Stomach smooth muscle (tissue), 2 donors: ENCODE data around the gene RPA4.
"Not testable (repeated sequence)": the region's sequence is repeated elsewhere in the genome, so short reads cannot be mapped to it uniquely, and the experiment has no call there.

Source experiments
- H3K27ac ChIP-seq: one replicate; pipeline ENCODE4 v1.7.0; 2013; ENCODE audit warnings: mild to moderate bottlenecking, low read length, inconsistent platforms
- H3K27me3 ChIP-seq, 2 donors: one replicate each; pipeline ENCODE4 v1.7.0; 2013; ENCODE audit warnings: low read length in 2 of 2; ENCODE audit not compliant: insufficient read depth in 2 of 2, control insufficient read depth in 1 of 2
- H3K36me3 ChIP-seq, 2 donors: one replicate each; pipeline ENCODE4 v1.7.0; 2013; ENCODE audit warnings: low read length in 2 of 2; ENCODE audit not compliant: control insufficient read depth in 2 of 2, insufficient read depth in 2 of 2
- H3K4me1 ChIP-seq: one replicate; pipeline ENCODE4 v1.7.0; 2013; ENCODE audit warnings: low read length; ENCODE audit not compliant: control insufficient read depth, insufficient read depth
- H3K4me3 ChIP-seq, 2 donors: one replicate each; pipeline ENCODE4 v1.7.0; 2013; ENCODE audit warnings: low read length in 2 of 2
- H3K9ac ChIP-seq, 2 donors: one replicate each; pipeline ENCODE4 v1.7.0; 2013; ENCODE audit warnings: low read length in 2 of 2, mild to moderate bottlenecking in 1 of 2
- H3K9me3 ChIP-seq, 2 donors: one replicate each; pipeline ENCODE4 v1.7.0; 2013; ENCODE audit warnings: low read length in 2 of 2; ENCODE audit not compliant: control insufficient read depth in 2 of 2
- donor health status: healthy.
- donor health status: Pancreatic carcinoma.

RPA4 gene, protein sequence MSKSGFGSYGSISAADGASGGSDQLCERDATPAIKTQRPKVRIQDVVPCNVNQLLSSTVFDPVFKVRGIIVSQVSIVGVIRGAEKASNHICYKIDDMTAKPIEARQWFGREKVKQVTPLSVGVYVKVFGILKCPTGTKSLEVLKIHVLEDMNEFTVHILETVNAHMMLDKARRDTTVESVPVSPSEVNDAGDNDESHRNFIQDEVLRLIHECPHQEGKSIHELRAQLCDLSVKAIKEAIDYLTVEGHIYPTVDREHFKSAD

DNA sequence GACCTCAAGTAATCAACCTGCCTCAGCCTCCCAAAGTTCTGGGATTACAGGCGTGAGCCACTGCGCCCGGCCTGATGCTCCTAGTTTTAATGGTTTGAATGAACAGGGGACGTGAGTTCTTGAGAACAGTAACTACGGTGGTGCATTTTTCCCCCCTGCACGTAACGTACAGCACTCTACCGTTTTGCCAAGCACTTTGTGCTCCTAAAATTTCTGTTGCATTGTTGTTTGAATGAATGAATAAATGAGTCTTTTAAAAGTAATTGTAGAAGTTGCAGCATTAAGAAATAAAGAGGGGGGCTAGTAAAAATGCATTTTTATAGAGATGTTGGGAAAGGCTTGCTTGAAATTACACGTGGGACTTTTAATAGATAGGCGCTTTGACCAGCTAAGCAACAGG lies at the start of gene RPA4:
TSS of gene RPA4 (plus strand) at position 301 of the 400 bp plus-strand sequence. CDS start 403 bp downstream, outside the sequence.
- Histone ChIP-seq H3K4me1 (no peaks in the 10 kb centered on the region), H3K4me3 (no peak within 1 kb of the TSS), H3K36me3 (peaks cover 0 to 3% of the 10 kb centered on the region in 2 donors), H3K9me3 (no peaks in the 10 kb centered on the region), H3K27me3 (no peaks in the 10 kb centered on the region), H3K9ac (no peak within 1 kb of the TSS), H3K27ac (no peak within 1 kb of the TSS)

DNA sequence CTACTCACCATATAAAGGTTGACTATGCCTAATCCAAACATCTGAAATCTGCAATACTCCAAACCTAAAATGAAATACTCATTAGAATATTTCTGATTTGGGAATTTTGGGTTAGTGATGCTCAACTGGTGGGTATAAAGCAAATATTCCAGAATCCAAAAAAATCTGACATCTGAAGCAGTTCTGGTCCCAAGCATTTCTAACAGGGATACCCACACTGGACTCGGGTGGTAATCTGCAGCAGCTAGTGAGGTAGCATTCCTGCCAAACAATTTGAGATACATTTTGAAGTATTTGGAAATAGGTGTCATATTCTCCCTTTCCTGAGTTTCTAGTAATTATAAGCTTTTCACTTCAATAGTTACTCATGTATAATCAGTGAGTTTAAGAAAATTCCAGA lies 49.6 kb upstream of the RPA4 start:
- Histone ChIP-seq H3K9ac (no peak overlapping the region), H3K27ac (no peak overlapping the region), H3K9me3 (no peaks in the 10 kb centered on the region), H3K36me3 (no peaks in the 10 kb centered on the region), H3K4me1 (no peaks in the 10 kb centered on the region), H3K27me3 (no peaks in the 10 kb centered on the region), H3K4me3 (no peak overlapping the region)

DNA sequence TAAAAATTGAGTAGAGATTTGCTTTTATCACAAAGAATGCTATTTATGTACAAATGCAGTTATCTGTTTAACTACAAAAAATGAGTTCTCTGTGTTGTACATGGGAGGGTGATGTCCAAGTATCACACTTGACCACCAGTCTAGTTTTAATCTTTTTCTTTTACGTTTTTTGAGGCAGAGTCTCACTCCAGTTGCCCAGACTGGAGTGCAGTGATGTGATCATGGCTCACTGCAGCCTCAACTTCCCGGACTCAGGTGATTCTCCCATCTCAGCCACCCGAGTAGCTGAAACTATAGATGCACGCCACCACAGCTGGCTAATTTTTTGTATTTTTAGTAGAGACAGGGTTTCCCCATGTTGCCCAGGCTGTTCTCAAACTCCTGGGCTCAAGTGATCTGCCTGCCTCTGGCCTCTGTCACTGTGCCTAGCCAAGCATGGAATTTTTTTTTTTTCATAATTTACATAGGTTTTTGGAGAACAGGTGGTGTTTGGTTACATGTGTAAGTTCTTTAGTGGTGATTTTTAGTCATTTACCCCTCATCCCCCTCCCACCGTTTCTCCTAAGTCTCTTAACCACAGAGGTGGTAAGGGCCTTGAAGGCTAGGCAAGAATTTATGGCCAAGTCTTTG lies 47.9 kb upstream of the RPA4 start:
- Histone ChIP-seq H3K9me3 (no peaks in the 10 kb centered on the region), H3K9ac (no peak overlapping the region), H3K36me3 (no peaks in the 10 kb centered on the region), H3K4me3 (no peak overlapping the region), H3K4me1 (no peaks in the 10 kb centered on the region), H3K27ac (no peak overlapping the region), H3K27me3 (no peaks in the 10 kb centered on the region)

DNA sequence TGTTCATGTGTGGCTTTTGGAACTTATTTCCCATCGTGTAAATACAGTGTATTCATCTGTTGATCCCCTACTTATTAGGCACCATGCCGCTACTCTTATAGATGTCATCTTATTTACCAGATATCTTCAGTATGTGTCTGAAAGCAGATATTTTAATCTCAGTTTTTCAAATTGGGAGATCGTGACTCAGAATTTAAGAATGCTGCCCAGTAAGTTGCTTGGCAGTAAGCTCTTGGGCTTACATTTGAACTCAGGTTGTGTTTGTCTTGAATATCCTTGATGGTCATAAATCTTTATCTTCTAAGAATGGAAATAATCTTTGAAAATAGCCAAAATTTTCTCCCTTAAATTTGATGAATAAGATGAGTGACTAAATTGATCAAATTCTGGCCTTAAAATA lies 45.9 kb upstream of the RPA4 start:
- H3K4me1 ChIP-seq = no peaks in the 10 kb centered on the region
- H3K27me3 ChIP-seq = no peaks in the 10 kb centered on the region
- no peaks in the 10 kb centered on the region for H3K36me3 ChIP-seq
- H3K27ac ChIP-seq = no peak overlapping the region
- no peak overlapping the region for H3K9ac ChIP-seq
- no peaks in the 10 kb centered on the region for H3K9me3 ChIP-seq
- no peak overlapping the region for H3K4me3 ChIP-seq

DNA sequence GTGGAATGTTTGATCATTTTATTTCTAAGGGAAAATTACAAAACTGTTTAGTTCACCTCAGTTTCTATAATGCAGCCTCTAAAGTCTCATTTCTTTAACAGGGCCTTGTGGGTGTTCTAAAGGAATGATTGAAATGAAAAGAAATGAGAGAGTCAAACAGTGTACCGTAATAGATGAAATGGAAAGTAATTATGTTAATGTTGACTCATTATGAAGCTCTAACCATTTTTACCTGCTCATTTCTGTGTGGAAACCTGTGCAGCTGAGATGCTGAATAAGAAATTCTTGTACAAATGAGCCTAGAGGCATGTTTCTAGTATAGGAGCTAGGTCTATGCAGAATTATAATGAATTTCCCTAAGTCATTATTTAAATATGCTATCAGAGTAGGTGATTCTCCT lies 45.2 kb upstream of the RPA4 start:
- H3K27me3 ChIP-seq = no peaks in the 10 kb centered on the region

DNA sequence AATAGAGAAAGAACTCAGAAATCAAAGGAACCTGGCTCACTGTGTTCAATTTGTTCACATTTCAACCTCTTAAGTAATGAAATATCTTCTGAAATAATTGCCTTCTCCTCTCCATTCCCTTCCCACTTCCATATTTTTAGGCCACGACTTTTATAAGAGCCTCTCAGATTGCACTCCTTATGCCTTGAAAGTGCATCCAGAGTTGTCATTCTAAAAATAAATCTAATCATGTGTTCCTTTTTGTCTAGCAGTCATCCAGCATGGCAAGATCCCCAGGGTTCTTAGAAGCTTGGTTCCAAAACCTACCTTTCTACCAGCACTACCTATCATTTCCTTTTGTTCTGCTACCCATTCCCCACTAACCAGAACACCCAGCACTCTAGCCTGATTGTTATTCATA lies 42.4 kb upstream of the RPA4 start:
- no peaks in the 10 kb centered on the region for H3K9me3 ChIP-seq
- no peaks in the 10 kb centered on the region for H3K27me3 ChIP-seq
- H3K4me3 ChIP-seq = no peak overlapping the region
- H3K4me1 ChIP-seq = no peaks in the 10 kb centered on the region
- H3K36me3 ChIP-seq = no peaks in the 10 kb centered on the region
- no peak overlapping the region for H3K9ac ChIP-seq
- no peak overlapping the region for H3K27ac ChIP-seq

More for the DNA sequence above, 45.2 kb upstream of the RPA4 start:
- Histone ChIP-seq H3K4me3 (no peak overlapping the region), H3K9ac (no peak overlapping the region), H3K36me3 (no peaks in the 10 kb centered on the region), H3K27ac (no peak overlapping the region), H3K9me3 (no peaks in the 10 kb centered on the region), H3K4me1 (no peaks in the 10 kb centered on the region)

DNA sequence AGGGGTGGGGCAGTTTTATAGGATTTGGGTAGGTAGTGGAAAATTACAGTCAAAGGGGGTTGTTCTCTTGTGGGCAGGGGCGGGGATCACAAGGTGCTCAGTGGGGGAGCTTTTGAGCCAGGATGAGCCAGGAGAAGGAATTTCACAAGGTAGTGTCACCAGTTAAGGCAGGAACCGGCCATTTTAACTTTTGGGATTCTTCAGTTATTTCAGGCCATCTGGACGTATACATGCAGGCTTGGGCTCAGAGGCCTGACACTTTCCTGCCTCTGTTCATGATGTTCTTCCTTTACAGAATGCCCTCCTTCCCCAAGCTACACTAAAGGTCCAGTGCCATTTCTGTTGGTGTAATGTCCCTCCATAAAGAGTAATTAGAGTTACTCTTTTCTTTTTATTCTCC lies 41.8 kb upstream of the RPA4 start:
- not testable (repeated sequence) for H3K36me3 ChIP-seq, H3K4me1 ChIP-seq, H3K27me3 ChIP-seq, H3K9ac ChIP-seq, H3K9me3 ChIP-seq, H3K4me3 ChIP-seq, H3K27ac ChIP-seq

DNA sequence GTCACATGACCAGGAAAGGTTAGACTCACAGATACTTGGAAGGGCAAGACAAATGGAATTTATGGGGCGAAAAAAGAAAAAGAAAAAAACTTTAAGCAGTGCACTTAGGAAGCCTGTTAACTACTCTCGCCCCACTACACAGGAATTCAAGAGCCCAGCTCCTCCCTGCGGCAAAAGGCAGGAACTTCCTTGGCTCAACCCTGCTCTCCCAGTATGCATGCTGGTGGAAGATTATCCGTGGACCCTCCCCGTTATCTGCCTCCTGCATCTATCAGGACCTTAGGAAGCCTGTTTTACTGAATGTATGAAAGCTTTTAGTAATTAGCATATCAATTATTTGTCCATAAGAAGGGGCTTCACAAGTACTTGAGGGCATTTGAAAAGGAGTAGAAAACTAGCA lies 40.1 kb upstream of the RPA4 start:
- Histone ChIP-seq H3K27me3 (no peaks in the 10 kb centered on the region), H3K4me1 (no peaks in the 10 kb centered on the region), H3K36me3 (no peaks in the 10 kb centered on the region), H3K9me3 (no peaks in the 10 kb centered on the region), H3K27ac (no peak overlapping the region), H3K4me3 (no peak overlapping the region), H3K9ac (no peak overlapping the region)

DNA sequence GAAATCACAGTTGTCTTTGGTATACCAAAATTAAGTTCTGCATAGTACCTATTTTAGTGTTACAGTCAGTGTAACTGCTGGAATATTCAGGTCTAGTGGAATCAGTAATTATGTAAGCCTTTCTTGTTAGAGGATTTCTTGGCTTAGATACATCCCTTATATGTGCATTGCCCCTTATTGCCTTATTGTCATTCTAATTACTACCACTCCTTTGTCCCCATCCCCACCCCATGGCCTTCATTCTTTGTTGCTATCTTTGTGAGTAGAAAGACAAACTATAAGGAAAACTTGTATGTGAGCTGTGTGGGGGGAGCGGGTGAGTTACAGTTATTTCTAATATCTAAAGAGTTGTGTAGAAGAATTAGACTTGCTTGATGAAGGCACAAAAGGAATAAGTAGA lies 36.9 kb upstream of the RPA4 start:
- no peak overlapping the region for H3K9ac ChIP-seq
- H3K9me3 ChIP-seq = no peaks in the 10 kb centered on the region
- H3K27ac ChIP-seq = no peak overlapping the region
- no peaks in the 10 kb centered on the region for H3K36me3 ChIP-seq
- no peaks in the 10 kb centered on the region for H3K27me3 ChIP-seq
- H3K4me3 ChIP-seq = no peak overlapping the region
- no peaks in the 10 kb centered on the region for H3K4me1 ChIP-seq

DNA sequence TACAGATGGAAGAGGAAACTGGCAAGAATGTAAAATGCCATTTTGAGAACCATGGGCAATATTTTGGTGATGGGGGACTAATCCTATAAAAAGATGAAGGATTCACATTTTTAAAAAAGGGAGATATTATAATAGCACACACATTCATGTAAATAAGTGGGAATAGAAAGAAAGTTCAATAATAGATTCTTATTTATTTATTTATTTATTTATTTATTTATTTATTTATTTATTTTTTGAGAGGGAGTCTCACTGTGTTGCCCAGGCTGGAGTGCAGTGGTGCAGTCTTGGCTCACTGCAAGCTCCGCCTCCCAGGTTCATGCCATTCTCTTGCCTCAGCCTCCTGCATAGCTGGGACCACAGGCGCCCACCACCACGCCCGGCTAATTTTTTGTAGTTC lies 24.3 kb upstream of the RPA4 start:
- H3K4me1 ChIP-seq, H3K9me3 ChIP-seq, H3K27ac ChIP-seq, H3K9ac ChIP-seq, H3K36me3 ChIP-seq, H3K4me3 ChIP-seq, H3K27me3 ChIP-seq: not testable (repeated sequence)

DNA sequence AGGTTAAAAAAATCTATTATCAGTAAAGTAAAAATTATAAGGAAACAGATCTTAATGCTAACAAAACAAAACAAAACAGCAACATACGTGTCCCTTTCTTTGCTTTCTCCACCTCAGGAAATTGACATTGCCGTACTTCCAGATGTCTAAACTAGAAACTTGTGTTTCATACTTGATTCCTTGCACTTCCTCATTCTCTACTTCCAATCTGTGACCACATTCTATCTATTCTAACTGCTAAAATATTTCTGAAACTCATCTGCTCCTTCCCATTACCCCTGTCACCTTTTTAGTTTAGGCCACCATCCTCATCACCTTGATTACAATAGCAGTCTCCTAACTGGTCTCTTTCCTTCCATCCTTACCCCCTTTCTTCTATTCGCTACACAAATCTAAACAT lies 22.5 kb upstream of the RPA4 start:
- Histone ChIP-seq H3K9ac (no peak overlapping the region), H3K4me1 (no peaks in the 10 kb centered on the region), H3K9me3 (no peaks in the 10 kb centered on the region), H3K27ac (no peak overlapping the region), H3K4me3 (no peak overlapping the region), H3K36me3 (no peaks in the 10 kb centered on the region), H3K27me3 (no peaks in the 10 kb centered on the region)
